Activated CD4-positive, alpha-beta T cell treated with anti-CD3 and anti-CD28 coated beads, Interleukin-2, Interleukin-4, amounts not matched to agents 100 ng/mL and 50 ng/mL, durations not matched to agents 16 hours and 8 hours (primary cell): Measurements from ENCODE around the gene NBR1.
"Not testable (repeated sequence)": the region's sequence is repeated elsewhere in the genome, so short reads cannot be mapped to it uniquely, and the experiment has no call there.

Experiments
- DNase-seq: peaks from one replicate; pipeline ENCODE4 v3.0.0-alpha.2; 2020; ENCODE audit warnings: low spot score

Gene NBR1, protein sequence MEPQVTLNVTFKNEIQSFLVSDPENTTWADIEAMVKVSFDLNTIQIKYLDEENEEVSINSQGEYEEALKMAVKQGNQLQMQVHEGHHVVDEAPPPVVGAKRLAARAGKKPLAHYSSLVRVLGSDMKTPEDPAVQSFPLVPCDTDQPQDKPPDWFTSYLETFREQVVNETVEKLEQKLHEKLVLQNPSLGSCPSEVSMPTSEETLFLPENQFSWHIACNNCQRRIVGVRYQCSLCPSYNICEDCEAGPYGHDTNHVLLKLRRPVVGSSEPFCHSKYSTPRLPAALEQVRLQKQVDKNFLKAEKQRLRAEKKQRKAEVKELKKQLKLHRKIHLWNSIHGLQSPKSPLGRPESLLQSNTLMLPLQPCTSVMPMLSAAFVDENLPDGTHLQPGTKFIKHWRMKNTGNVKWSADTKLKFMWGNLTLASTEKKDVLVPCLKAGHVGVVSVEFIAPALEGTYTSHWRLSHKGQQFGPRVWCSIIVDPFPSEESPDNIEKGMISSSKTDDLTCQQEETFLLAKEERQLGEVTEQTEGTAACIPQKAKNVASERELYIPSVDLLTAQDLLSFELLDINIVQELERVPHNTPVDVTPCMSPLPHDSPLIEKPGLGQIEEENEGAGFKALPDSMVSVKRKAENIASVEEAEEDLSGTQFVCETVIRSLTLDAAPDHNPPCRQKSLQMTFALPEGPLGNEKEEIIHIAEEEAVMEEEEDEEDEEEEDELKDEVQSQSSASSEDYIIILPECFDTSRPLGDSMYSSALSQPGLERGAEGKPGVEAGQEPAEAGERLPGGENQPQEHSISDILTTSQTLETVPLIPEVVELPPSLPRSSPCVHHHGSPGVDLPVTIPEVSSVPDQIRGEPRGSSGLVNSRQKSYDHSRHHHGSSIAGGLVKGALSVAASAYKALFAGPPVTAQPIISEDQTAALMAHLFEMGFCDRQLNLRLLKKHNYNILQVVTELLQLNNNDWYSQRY

DNA sequence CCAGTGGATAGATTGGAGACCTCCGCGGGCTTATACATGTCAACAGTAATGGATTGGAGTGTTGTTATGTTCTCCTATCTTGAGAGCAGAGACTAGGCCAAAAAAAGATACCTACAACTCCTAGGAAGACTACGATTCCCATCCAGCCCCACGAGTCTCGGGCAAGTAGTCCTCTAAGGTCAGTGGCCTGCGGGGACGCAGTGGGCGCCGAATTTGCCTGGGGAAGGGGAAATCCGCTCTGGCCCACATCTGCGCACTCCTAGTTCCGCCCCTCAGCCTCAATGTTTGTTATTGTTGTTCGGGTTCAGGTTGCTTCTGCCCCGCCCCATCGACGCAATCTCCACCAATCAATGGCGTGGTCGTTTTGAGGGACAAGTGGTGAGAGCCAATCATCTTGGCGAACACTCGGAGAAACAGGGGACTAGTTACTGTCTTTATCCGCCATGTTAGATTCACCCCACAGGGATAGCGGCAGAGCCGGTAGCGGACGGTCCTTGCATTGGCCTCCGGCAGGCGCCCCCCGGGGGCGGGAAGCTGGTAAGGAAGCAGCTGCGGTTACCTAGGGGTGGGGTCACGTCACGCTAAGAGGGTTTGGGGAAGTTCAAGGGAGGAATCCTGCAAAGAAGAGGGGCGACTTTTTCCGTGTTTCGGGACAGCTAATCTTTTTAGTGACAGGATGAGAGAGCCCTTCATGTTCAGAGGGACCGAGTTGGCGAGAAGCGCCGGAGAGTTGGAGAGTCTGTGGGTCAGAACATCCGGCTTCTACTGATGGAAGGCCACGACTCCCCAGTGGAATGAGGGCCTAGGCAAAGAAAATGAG, at the start of gene NBR1:
NBR1 (plus strand) TSS at position 449 of the 820 bp plus-strand sequence. CDS start 4,586 bp downstream, outside the sequence.
- peak; percentile 99 for DNase-seq

- peak; percentile 99 for DNase-seq
Measured at GRCh38 chr17:43125133-43125966, 45.7 kb upstream of the NBR1 start, which contains the start of gene BRCA1. Gene BRCA1, minus strand, starts transcription at chr17:43125364. Its CDS starts 1,268 bp downstream, at chr17:43124096.

DNA sequence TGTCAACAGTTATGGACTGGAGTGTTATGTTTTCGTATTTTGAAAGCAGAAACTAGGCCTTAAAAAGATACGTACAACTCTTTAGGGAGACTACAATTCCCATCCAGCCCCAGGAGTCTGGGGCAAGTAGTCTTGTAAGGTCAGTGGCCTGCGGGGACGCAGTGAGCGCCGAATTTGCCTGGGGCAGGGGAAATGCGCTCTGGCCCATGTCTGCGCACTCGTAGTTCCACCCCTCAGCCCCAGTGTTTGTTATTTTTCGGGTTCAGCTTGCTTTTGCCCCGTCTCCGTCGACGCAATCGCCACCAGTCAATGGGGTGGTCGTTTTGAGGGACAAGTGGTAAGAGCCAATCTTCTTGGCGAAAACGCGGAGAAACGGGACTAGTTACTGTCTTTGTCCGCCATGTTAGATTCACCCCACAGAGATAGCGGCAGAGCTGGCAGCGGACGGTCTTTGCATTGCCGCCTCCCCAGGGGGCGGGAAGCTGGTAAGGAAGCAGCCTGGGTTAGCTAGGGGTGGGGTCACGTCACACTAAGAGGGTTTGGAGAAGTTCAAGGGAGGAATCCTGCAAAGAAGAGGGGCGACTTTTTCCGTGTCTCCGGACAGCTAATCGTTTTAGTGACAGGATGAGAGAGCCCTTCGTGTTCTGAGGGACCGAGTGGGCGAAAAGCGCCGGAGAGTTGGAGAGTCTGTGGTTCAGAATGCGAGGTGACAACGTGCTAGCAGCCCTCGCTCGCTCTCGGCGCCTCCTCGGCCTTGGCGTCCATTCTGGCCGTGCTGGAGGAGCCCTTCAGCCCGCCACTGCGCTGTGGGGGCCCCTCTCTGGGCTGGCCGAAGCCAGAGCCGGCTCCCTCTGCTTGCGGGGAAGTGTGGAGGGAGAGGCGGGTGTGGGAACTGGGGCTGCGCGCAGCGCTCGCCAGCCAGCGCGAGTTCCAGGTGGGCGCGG, 44.8 kb upstream of the NBR1 start:
- DNase-seq, result no peak

DNA sequence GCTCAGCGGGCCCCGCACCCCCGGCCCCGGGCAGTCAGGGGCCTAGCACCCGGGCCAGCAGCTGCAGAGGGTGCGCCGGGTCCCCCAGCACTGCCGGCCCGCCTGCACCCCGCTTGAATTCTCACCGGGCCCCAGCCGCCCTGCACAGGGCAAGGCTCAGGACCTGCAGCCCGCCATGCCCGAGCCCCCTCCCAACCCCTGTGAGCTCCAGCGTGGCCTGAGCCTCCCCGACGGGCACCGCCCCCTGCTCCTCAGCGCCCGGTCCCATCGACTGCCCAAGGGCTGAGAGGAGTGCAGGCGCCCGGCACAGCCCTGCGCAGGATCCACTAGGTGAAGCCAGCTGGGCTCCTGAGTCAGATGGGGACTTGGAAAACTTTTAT, 44.1 kb upstream of the NBR1 start:
- no peak for DNase-seq

DNA sequence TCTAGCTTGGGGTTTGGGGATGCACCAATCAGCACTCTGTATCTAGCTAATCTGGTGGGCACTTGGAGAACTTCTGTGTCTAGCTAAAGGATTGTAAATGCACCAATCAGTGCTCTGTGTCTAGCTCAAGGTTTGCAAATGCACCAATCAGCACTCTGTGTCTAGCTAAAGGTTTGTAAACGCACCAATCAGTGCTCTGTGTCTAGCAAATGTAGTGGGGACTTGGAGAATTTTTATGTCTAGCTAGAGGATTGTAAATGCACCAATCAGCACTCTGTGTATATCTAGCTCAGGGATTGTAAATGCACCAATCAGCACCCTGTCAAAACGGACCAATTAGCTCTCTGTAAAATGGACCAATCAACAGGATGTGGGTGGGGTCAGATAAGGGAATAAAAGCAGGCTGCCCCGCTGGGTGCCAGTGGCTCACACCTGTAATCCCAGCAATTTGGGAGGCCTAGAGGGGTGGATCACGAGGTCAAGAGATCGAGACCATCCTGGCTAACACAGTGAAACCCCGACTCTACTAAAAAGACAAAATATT, 43.6 kb upstream of the NBR1 start:
- DNase-seq, result not testable (repeated sequence)

DNA sequence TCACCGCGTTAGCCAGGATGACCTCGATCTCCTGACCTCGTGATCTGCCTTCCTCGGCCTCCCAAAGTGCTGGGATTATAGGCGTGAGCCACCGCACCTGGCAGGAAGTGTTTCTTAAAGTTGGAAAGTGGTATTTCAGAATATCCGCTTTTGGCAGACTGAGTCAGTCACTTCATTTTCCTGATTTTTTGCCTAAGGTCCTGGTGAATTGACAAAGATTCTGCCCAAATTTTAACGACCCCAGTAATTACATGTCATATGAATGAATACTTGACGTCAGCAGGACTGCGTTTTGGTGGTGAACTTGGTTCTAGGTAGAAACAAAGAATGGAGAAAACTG, 41.4 kb upstream of the NBR1 start:
- DNase-seq, result no peak

DNA sequence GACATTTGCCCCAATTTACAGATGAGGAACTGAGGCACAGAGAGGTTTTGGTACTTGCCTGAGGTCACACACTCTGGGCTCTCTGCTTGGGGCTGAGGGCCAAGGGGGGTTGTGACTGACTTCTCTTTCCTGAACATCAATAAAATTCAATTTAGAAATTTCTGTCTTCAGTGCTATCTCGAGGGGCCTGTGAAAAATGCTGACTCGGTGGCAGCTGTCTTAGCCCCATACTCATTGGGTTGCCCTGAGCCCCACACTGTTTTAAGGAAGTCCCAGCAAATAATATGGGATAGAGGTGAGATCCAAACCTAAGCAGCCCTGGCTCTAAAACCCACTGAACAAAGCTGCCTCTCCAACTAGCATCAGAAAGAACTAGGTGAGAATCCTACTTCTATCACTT, 38.9 kb upstream of the NBR1 start:
- no peak for DNase-seq

- not testable (repeated sequence) for DNase-seq
Measured at GRCh38 chr17:43133439-43133838, 37.6 kb upstream of the NBR1 start.

- DNase-seq, result no peak
Measured at GRCh38 chr17:43134774-43135453, 36.1 kb upstream of the NBR1 start.

- DNase-seq, result no peak
Measured at GRCh38 chr17:43135454-43135819, 35.6 kb upstream of the NBR1 start.

DNA sequence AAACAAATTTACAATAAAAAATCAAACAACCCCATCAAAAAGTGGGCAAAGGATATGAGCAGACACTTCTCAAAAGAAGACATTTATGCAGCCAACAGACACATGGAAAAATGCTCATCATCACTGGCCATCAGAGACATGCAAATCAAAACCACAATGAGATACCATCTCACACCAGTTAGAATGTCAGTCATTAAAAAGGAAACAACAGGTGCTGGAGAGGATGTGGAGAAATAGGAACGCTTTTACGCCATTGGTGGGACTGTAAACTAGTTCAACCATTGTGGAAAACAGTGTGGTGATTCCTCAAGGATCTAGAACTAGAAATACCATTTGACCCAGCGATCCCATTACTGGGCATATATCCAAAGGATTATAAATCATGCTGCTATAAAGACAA, 34.4 kb upstream of the NBR1 start:
- not testable (repeated sequence) for DNase-seq

DNA sequence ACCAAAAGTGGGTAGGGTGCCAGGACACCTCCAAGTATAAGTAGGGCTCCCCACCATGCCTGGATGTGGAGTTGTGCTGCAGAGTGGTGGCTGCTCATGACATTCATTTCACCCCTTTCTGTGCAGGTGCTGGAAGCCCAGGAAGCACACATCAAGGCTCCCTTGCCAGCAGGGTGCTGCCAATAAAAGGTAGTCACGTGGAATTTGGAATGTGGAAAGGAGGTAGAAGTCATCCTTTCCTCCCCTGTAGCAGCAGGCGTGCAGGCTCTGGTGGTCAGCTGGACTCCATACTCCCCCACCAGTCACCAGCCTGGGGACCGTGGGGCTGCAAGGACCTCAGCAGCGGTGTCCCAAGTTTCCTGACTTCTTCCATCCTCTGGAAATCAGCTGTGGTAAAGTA, 32.5 kb upstream of the NBR1 start:
- not testable (repeated sequence) for DNase-seq

GRCh38 chr17:43140396-43141332, 30.4 kb upstream of the NBR1 start:
- no peak for DNase-seq

DNA sequence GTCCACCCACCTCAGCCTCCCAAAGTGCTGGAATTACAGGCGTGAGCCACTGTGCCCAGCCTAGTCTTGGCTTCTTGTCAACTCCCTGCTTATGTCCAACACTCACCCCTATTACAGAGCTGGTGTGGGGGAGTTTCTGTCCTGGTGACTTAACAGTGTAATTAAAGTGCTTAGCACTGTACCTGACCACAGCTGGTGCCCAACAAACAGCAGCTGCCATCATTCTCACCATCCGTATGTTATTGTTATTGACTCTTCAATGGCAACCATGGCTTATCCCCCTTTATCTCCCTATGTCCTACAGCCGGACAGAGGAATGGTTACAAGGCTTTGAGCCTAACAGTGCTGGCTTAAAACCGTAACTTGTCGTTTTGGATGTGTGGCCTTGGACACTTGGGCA, 28.9 kb upstream of the NBR1 start:
- no peak for DNase-seq

GRCh38 chr17:43143201-43143600, 27.8 kb upstream of the NBR1 start:
- no peak for DNase-seq

GRCh38 chr17:43146649-43147048, 24.4 kb upstream of the NBR1 start:
- DNase-seq, result no peak

GRCh38 chr17:43151880-43152456, 19.0 kb upstream of the NBR1 start:
- no peak for DNase-seq
